ENCODE measurements around the gene SP5. TPM values are rescaled to one million over a fixed set of nuclear protein-coding genes. Genes with fewer than 3 reads are reported as not detected.

SP5 gene
- total and polyA plus RNA-seq, 2 donors (not counting 1 experiment from before 2014, with no cell fraction given), result not detected

DNA sequence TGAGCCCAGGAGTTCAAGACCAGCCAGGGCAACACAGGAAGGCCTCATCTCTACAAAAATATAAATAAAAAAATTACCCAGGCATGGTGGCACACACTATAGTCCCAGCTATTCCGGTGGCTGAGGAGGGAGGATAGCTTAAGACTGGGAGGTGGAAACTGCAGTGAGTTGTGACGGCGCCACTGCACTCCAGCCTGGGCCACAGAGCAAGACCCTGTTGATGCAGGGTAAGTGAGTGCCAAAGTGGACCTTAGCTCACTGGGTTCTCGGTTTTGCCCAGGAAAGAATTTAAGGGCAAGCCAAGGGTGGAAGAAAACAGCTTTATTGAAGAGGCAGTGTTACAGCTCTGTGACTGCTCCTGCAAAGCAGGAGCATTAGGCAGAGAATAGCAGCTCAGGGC is 48.1 kb downstream of the SP5 start:
- H3K9me3 Mint-ChIP-seq (ENCODE audit: insufficient read depth), result no peaks in the 10 kb centered on the region
- no peak for ATAC-seq (ENCODE audit: low read depth)
- H3K4me1 Mint-ChIP-seq, result no peaks in the 10 kb centered on the region
- intact Hi-C loops (cut with micrococcal nuclease), result no loop called here
- Histone ChIP-seq H4K20me1 (ENCODE audit: control insufficient read depth, insufficient read depth, low read length, poor library complexity, severe bottlenecking) (no peaks in the 10 kb centered on the region), H3K27me3 (replicated peaks in 1 of 4; ENCODE audit: control extremely low read depth in 1 of 4, control insufficient read depth in 3 of 4, insufficient read depth in 4 of 4, low read length in 3 of 4) (peaks cover 0 to 3% (median 0%) of the 10 kb centered on the region in 4 experiments), H3K4me2 (replicated peaks; ENCODE audit: low read depth, low read length, poor library complexity, severe bottlenecking) (no peak overlapping the region), H3K27ac (ENCODE audit: low read length in 2 of 2) (no peak overlapping the region), H3K9me3 (ENCODE audit: control extremely low read depth in 1 of 3, control insufficient read depth in 2 of 3, insufficient read depth in 1 of 3, low read length in 2 of 3) (no peaks in the 10 kb centered on the region), H3K4me1 (ENCODE audit: control insufficient read depth in 2 of 2, insufficient read depth in 2 of 2, low read length in 2 of 2) (no peaks in the 10 kb centered on the region), H3K79me2 (ENCODE audit: control insufficient read depth, insufficient read depth, low read length) (no peaks in the 10 kb centered on the region), H3K9ac (ENCODE audit: low read length) (no peak overlapping the region), H2AFZ (ENCODE audit: insufficient read depth, low read depth, low read length, poor library complexity, severe bottlenecking) (no peak overlapping the region), H3K4me3 (ENCODE audit: control extremely low read depth in 1 of 5, extremely low read depth in 1 of 5, insufficient read depth in 1 of 5, low read depth in 2 of 5, low read length in 4 of 5) (no peak overlapping the region), H3K36me3 (replicated peaks in 1 of 2; ENCODE audit: control extremely low read depth in 1 of 2, control insufficient read depth in 1 of 2, extremely low read depth in 1 of 2, insufficient read depth in 2 of 2, low read length in 1 of 2) (no peaks in the 10 kb centered on the region)
- no peak overlapping the region for H3K4me3 Mint-ChIP-seq
- WGBS (ENCODE audit: insufficient coverage), result 87% methylated on average over 3 of the region's 4 CpGs
- TF ChIP-seq CTCF (IDR thresholded peaks at IDR 0.05) (no peak), EZH2 (IDR thresholded peaks at IDR 0.05; ENCODE audit: borderline replicate concordance, insufficient read depth, low read depth, low read length, poor library complexity, severe bottlenecking) (no peak)
- ChIA-PET CTCF (no interaction called here), POLR2A (interaction anchor here (0.6 kb wide), 1 partner anchor 108 kb away, joined by 3 read pairs; no protein-coding TSS in a partner anchor)
- DNase-seq, result no peak
- H3K27me3 Mint-ChIP-seq, result peaks cover 23% of the 10 kb centered on the region
- H3K27ac Mint-ChIP-seq, result no peak overlapping the region

GRCh38 chr2:170764880-170765261 is 49.7 kb downstream of the SP5 start:
- Histone ChIP-seq H3K4me2 (replicated peaks; ENCODE audit: low read depth, low read length, poor library complexity, severe bottlenecking) (no peak overlapping the region), H3K36me3 (replicated peaks in 1 of 2; ENCODE audit: control extremely low read depth in 1 of 2, control insufficient read depth in 1 of 2, extremely low read depth in 1 of 2, insufficient read depth in 2 of 2, low read length in 1 of 2) (no peaks in the 10 kb centered on the region), H3K79me2 (ENCODE audit: control insufficient read depth, insufficient read depth, low read length) (no peaks in the 10 kb centered on the region), H4K20me1 (ENCODE audit: control insufficient read depth, insufficient read depth, low read length, poor library complexity, severe bottlenecking) (no peaks in the 10 kb centered on the region), H3K4me3 (ENCODE audit: control extremely low read depth in 1 of 5, extremely low read depth in 1 of 5, insufficient read depth in 1 of 5, low read depth in 2 of 5, low read length in 4 of 5) (no peak overlapping the region), H3K4me1 (ENCODE audit: control insufficient read depth in 2 of 2, insufficient read depth in 2 of 2, low read length in 2 of 2) (peaks cover under 1 to 4% of the 10 kb centered on the region in 2 donors), H3K27ac (ENCODE audit: low read length in 2 of 2) (no peak overlapping the region), H2AFZ (ENCODE audit: insufficient read depth, low read depth, low read length, poor library complexity, severe bottlenecking) (no peak overlapping the region), H3K9me3 (ENCODE audit: control extremely low read depth in 1 of 3, control insufficient read depth in 2 of 3, insufficient read depth in 1 of 3, low read length in 2 of 3) (peaks cover 0 to 3% (median 0%) of the 10 kb centered on the region in 3 donors), H3K9ac (ENCODE audit: low read length) (no peak overlapping the region), H3K27me3 (replicated peaks in 1 of 4; ENCODE audit: control extremely low read depth in 1 of 4, control insufficient read depth in 3 of 4, insufficient read depth in 4 of 4, low read length in 3 of 4) (peaks cover 0 to 7% (median under 1%) of the 10 kb centered on the region in 4 experiments)
- no peak for ATAC-seq (ENCODE audit: low read depth)
- peaks cover 29% of the 10 kb centered on the region for H3K27me3 Mint-ChIP-seq
- peaks cover under 1% of the 10 kb centered on the region for H3K4me1 Mint-ChIP-seq
- H3K27ac Mint-ChIP-seq, result no peak overlapping the region
- ChIA-PET POLR2A (no interaction called here), CTCF (no interaction called here)
- no CpG with 5 or more reads among the region's 2 CpGs for WGBS (ENCODE audit: insufficient coverage)
- TF ChIP-seq EZH2 (IDR thresholded peaks at IDR 0.05; ENCODE audit: borderline replicate concordance, insufficient read depth, low read depth, low read length, poor library complexity, severe bottlenecking), result no peak
- no peak for TF ChIP-seq CTCF (IDR thresholded peaks at IDR 0.05)
- no peak for DNase-seq
- H3K4me3 Mint-ChIP-seq, result no peak overlapping the region
- no peaks in the 10 kb centered on the region for H3K9me3 Mint-ChIP-seq (ENCODE audit: insufficient read depth)
- intact Hi-C loops (cut with micrococcal nuclease), result no loop called here

Measured in B cell (primary cell).